GM10847 (cell line): Measurements from ENCODE around the gene CALY.

Experiments used
- POLR2A ChIP-seq: IDR thresholded peaks from 2 replicates; pipeline ENCODE4 v1.6.1; 2011; ENCODE audit not compliant: insufficient read length; ENCODE audit errors: extremely low read depth

The CALY gene

GRCh38 chr10:133295426-133296320 is 41.0 kb downstream of the CALY start:
- no peak for TF ChIP-seq POLR2A

- TF ChIP-seq POLR2A = no peak
Measured at GRCh38 chr10:133294189-133294588, 42.5 kb downstream of the CALY start.

DNA sequence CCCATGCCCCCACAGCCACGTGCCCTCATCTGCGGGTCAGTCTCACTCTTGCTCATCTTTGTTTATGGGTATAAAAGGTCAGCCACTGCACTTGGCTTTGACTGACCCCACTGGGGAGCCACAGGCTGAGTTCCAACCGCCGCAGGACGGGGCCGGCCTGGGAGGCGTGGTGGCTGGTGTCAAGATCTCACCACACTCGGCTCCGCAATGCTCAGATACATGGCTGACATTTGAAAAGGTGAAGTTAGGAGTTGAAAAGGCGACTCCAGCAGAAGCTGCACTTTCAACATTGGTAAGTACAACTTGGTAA is 42.9 kb downstream of the CALY start:
- no peak for TF ChIP-seq POLR2A

- no peak for TF ChIP-seq POLR2A
Measured at GRCh38 chr10:133292919-133293809, 43.5 kb downstream of the CALY start.

- no peak for TF ChIP-seq POLR2A
Measured at GRCh38 chr10:133289761-133290160, 46.9 kb downstream of the CALY start.

DNA sequence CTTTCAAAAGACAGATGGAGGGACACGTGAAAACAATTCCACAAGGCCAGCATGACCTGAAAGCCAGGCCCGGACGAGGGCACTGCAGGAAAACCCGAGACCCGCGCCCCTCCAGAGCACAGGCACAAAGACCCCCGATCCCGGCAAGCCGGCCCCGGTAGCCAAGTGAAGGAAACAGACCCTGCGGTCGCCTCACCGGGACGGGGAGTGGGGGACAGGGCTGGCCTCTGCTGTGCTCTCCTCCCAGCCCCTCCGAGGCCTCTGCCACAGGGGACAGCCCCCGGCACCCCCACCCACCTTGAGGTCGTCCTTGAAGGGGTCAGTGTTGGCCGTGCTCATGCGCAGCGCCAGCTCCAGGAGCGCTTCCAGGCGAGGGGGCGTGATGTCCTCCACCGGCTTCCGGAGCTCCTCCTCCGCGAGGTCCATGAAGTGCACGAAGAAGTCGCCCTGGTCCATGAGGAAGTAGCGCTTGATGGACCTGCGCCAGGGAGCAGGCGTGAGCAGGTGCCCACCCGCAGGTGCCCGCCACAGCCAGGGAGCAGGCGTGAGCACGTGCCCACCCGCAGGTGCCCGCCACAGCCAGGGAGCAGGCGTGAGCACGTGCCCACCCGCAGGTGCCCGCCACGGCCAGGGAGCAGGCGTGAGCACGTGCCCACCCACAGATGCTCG is 48.7 kb downstream of the CALY start:
- no peak for TF ChIP-seq POLR2A

GRCh38 chr10:133286366-133286765 is 50.3 kb downstream of the CALY start:
- TF ChIP-seq POLR2A = no peak

DNA sequence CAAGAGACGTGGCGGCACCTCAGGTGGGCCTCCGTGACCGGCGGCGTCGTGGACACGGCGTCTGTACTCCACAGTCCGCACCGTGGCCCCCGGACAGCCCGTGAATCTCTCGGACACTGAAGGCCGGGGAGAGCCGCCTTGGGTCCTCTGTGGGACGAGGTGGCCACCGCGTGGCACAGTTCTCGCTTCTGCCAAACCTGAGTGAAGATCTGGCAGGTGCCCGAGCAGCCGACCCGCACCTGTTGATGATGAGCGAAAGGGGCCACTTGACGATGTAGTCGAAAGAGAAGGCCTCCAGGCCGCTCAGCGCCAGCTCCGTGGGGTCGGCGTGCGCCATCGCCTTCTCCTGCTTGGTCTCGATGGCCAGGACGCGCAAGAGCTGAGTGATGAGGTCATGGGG is 51.5 kb downstream of the CALY start:
- TF ChIP-seq POLR2A = no peak

DNA sequence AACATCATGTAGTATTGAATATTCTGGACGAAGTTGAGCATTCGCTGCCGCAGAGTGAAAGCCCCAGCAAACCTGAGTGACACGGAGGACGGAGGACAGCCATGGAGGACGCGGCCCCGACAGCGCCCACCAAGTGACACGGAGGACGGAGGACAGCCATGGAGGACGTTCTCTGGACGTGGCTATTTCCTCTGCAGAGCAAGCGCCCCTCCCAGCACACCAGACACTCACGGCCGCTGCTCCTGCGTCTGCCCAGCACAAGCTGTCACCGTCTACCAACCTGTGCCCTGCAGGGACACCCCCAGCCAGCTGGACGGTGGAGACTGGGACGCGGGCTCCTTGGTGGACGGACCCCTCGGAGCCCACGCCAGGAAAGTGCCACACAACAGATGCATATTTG is 52.8 kb downstream of the CALY start:
- no peak for TF ChIP-seq POLR2A

DNA sequence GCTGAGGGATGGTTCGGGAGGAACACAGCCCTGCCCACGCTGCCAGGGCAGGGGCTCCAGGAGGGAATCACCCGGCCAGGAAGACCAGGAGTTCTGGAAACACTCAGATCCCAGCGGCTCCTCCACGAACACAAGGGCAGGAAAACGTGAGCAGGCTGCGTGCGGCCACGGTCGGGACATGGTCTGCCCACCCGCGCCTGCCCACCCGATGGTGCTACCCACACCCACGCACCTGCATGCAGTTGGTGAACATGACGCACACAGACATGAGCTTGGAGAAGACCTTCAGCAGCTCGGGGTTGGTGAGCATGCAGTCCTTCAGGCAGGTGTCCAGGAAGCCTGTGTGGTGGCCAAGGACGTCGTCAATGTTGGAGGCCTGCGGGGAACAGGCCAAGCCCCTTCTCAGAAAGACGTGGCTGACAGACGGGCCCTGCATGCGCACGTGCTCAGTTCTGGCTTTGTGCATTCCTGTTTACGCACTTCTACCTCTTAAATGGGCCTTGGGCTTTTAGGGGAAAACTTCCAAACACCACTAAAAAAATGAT is 53.8 kb downstream of the CALY start:
- TF ChIP-seq POLR2A = no peak

- no peak for TF ChIP-seq POLR2A
Measured at GRCh38 chr10:133281628-133282372, 54.9 kb downstream of the CALY start.

DNA sequence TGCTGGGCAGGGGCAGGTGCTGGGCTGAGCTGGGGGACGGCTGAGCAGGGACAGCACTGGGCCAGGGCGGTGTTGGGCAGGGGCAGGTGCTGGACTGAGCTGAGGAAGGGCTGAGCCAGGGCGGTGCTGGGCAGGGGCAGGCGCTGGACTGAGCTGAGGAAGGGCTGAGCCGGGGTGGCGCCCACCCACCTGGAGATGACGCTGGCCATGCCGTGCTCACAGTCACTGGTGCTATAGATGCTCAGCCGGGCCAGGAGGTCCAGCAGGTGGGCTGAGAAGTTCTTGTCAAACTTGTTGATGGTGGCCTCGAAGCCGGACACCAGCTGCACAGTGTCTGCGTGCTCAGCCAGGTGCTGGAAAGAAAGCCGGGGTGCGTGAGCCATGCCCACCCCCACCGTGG is 55.6 kb downstream of the CALY start:
- TF ChIP-seq POLR2A = no peak

- TF ChIP-seq POLR2A = no peak
Measured at GRCh38 chr10:133280391-133281059, 56.2 kb downstream of the CALY start.
